Measurements from ENCODE around the gene PIMREG. TPM values are rescaled to one million over a fixed set of nuclear protein-coding genes. Genes with fewer than 3 reads are reported as not detected.
A peak's percentile ranks its signal among the peaks of the same experiment; 100 is the strongest.

PIMREG gene
- polyA plus RNA-seq, 3 donors = not detected

DNA sequence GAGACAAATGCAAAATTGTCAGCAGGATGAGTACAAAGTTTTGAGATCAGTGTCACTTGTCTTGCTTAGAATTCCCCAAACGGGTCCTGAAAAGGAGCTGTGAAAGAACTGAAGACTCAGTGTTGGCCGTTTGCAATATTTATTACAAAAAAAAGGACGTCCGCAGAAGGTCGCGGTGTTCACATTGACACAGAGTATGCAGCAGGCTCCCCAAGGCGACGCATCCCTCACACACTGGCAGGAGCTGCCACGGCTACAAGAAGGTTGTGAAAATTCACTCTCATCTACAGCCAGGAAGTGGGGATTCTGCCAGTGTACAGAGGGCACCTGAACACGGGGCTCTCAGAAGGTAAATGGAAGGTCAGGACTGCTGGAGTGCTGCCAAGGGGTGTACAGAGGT, 35.5 kb upstream of the PIMREG start:
- Histone ChIP-seq H3K9ac (ENCODE audit: insufficient read depth, low read length, poor library complexity, severe bottlenecking) (no peak overlapping the region), H3K4me1 (ENCODE audit: control insufficient read depth in 1 of 2, insufficient read depth in 2 of 2, low read length in 2 of 2) (no peaks in the 10 kb centered on the region), H4K20me1 (ENCODE audit: insufficient read depth, low read length) (no peaks in the 10 kb centered on the region), H3K36me3 (replicated peaks in 1 of 2; ENCODE audit: control insufficient read depth in 1 of 2, insufficient read depth in 2 of 2, low read length in 2 of 2) (no peaks in the 10 kb centered on the region), H3K27me3 (ENCODE audit: control insufficient read depth in 2 of 2, insufficient read depth in 2 of 2, low read length in 2 of 2) (no peaks in the 10 kb centered on the region), H3K4me2 (replicated peaks; ENCODE audit: extremely low read depth, low read length, poor library complexity, severe bottlenecking) (no peak overlapping the region), H2AFZ (ENCODE audit: insufficient read depth, low read depth, low read length, poor library complexity, severe bottlenecking) (no peak overlapping the region), H3K9me3 (replicated peaks in 1 of 2; ENCODE audit: control insufficient read depth in 1 of 2, insufficient read depth in 1 of 2, low read length in 2 of 2) (no peaks in the 10 kb centered on the region), H3K4me3 (replicated peaks in 1 of 3; ENCODE audit: low read depth in 2 of 3, low read length in 3 of 3) (no peak overlapping the region), H3K27ac (ENCODE audit: low read depth in 1 of 2, low read length in 2 of 2) (no peak overlapping the region), H3K79me2 (ENCODE audit: insufficient read depth, low read length) (no peaks in the 10 kb centered on the region)
- Mint-ChIP-seq H3K36me3 (no peaks in the 10 kb centered on the region), H3K27me3 (ENCODE audit: low read depth in 3 of 3) (peaks cover 5 to 17% (median 9%) of the 10 kb centered on the region in 3 donors), H3K27ac (no peak overlapping the region), H3K4me3 (no peak overlapping the region), H3K9me3 (peaks cover 0 to 2% (median 0%) of the 10 kb centered on the region in 7 donors), H3K4me1 (no peaks in the 10 kb centered on the region)
- 77% methylated on average over 5 of the region's 10 CpGs for WGBS (ENCODE audit: insufficient coverage)
- intact Hi-C loops (cut with micrococcal nuclease) = no loop called here
- no peak for DNase-seq
- TF ChIP-seq, protein P1, sequence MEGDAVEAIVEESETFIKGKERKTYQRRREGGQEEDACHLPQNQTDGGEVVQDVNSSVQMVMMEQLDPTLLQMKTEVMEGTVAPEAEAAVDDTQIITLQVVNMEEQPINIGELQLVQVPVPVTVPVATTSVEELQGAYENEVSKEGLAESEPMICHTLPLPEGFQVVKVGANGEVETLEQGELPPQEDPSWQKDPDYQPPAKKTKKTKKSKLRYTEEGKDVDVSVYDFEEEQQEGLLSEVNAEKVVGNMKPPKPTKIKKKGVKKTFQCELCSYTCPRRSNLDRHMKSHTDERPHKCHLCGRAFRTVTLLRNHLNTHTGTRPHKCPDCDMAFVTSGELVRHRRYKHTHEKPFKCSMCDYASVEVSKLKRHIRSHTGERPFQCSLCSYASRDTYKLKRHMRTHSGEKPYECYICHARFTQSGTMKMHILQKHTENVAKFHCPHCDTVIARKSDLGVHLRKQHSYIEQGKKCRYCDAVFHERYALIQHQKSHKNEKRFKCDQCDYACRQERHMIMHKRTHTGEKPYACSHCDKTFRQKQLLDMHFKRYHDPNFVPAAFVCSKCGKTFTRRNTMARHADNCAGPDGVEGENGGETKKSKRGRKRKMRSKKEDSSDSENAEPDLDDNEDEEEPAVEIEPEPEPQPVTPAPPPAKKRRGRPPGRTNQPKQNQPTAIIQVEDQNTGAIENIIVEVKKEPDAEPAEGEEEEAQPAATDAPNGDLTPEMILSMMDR (IDR thresholded peaks at IDR 0.05) = no peak

DNA sequence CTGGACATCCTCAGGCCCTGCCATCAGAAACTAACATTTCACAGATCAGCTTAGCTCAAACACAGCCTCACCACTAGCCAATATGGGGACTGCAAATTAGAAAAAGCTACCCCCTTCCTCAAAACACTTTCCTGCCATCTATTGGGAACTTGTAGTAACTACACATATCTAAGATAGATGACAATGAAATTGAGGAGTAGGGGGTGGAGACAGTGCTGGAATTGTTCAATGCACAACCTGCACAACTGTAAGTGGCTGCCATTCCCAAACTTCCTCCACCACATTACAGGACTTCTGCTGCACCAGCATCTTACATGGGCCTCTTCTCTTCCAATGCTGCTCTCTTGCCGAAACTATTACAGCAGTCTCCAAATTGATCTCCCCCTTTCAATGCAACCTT, 31.2 kb upstream of the PIMREG start:
- Mint-ChIP-seq H3K27me3 (ENCODE audit: low read depth in 3 of 3) (peaks cover 9 to 26% (median 11%) of the 10 kb centered on the region in 3 donors), H3K27ac (no peak overlapping the region), H3K9me3 (peaks cover 0 to 2% (median 0%) of the 10 kb centered on the region in 7 donors), H3K4me1 (no peaks in the 10 kb centered on the region), H3K4me3 (no peak overlapping the region), H3K36me3 (no peaks in the 10 kb centered on the region)
- Histone ChIP-seq H3K4me2 (replicated peaks; ENCODE audit: extremely low read depth, low read length, poor library complexity, severe bottlenecking) (no peak overlapping the region), H3K9ac (ENCODE audit: insufficient read depth, low read length, poor library complexity, severe bottlenecking) (no peak overlapping the region), H3K4me3 (replicated peaks in 1 of 3; ENCODE audit: low read depth in 2 of 3, low read length in 3 of 3) (no peak overlapping the region), H2AFZ (ENCODE audit: insufficient read depth, low read depth, low read length, poor library complexity, severe bottlenecking) (no peak overlapping the region), H4K20me1 (ENCODE audit: insufficient read depth, low read length) (no peaks in the 10 kb centered on the region), H3K4me1 (ENCODE audit: control insufficient read depth in 1 of 2, insufficient read depth in 2 of 2, low read length in 2 of 2) (no peaks in the 10 kb centered on the region), H3K27me3 (ENCODE audit: control insufficient read depth in 2 of 2, insufficient read depth in 2 of 2, low read length in 2 of 2) (no peaks in the 10 kb centered on the region), H3K9me3 (replicated peaks in 1 of 2; ENCODE audit: control insufficient read depth in 1 of 2, insufficient read depth in 1 of 2, low read length in 2 of 2) (no peaks in the 10 kb centered on the region), H3K36me3 (replicated peaks in 1 of 2; ENCODE audit: control insufficient read depth in 1 of 2, insufficient read depth in 2 of 2, low read length in 2 of 2) (no peaks in the 10 kb centered on the region), H3K79me2 (ENCODE audit: insufficient read depth, low read length) (no peaks in the 10 kb centered on the region), H3K27ac (ENCODE audit: low read depth in 1 of 2, low read length in 2 of 2) (no peak overlapping the region)
- intact Hi-C loops (cut with micrococcal nuclease) = no loop called here
- TF ChIP-seq, protein P1 (IDR thresholded peaks at IDR 0.05) = peak; percentile 38
- 82% methylated on average over 1 of the region's 1 CpG for WGBS (ENCODE audit: insufficient coverage)
- no peak for DNase-seq
